Parathyroid adenoma (tissue), 2 donors: ENCODE results near the gene SLC28A2.
"Not testable (repeated sequence)": the region's sequence is repeated elsewhere in the genome, so short reads cannot be mapped to it uniquely, and the experiment has no call there.

Experiments used
- H2AFZ ChIP-seq: fragments of 300-600 bp; sonication (generic); one replicate; pipeline ENCODE4 v1.7.0; 2017; ENCODE audit warnings: antibody characterized with exemption, mild to moderate bottlenecking
- H3K27ac ChIP-seq: fragments of 300-600 bp; sonication (generic); one replicate; pipeline ENCODE4 v1.7.0; 2017
- H3K27me3 ChIP-seq: fragments of 300-600 bp; sonication (generic); one replicate; pipeline ENCODE4 v1.7.0; 2017; ENCODE audit warnings: low read length; ENCODE audit not compliant: control insufficient read depth, insufficient read depth
- H3K36me3 ChIP-seq: fragments of 300-600 bp; sonication (generic); one replicate; pipeline ENCODE4 v1.7.0; 2017; ENCODE audit warnings: low read length; ENCODE audit not compliant: control insufficient read depth, insufficient read depth
- H3K4me1 ChIP-seq: fragments of 300-600 bp; sonication (generic); one replicate; pipeline ENCODE4 v1.7.0; 2017; ENCODE audit warnings: control low read depth
- H3K4me2 ChIP-seq: fragments of 300-600 bp; sonication (generic); one replicate; pipeline ENCODE4 v1.7.0; 2017; ENCODE audit warnings: low read length
- H3K4me3 ChIP-seq: fragments of 300-600 bp; sonication (generic); one replicate; pipeline ENCODE4 v1.7.0; 2017; ENCODE audit warnings: low read depth, low read length
- H3K79me2 ChIP-seq: fragments of 300-600 bp; sonication (generic); one replicate; pipeline ENCODE4 v1.7.0; 2017; ENCODE audit warnings: control low read depth
- H3K9ac ChIP-seq: fragments of 300-600 bp; sonication (generic); one replicate; pipeline ENCODE4 v1.7.0; 2017; ENCODE audit warnings: mild to moderate bottlenecking
- H3K9me3 ChIP-seq: fragments of 300-600 bp; sonication (generic); one replicate; pipeline ENCODE4 v1.7.0; 2017; ENCODE audit warnings: low read length; ENCODE audit not compliant: control insufficient read depth
- CTCF ChIP-seq: fragments of 300-600 bp; sonication (generic); IDR thresholded peaks from one replicate; pipeline ENCODE4 v1.7.0; 2017; ENCODE audit warnings: antibody characterized with exemption, mild to moderate bottlenecking
- donor health status: primary hyperparathyroidism.

The SLC28A2 gene

GRCh38 chr15:45307230-45307924 lies 55.3 kb downstream of the SLC28A2 start:
- no peaks in the 10 kb centered on the region for H3K4me1 ChIP-seq
- no peak overlapping the region for H3K9ac ChIP-seq
- H3K79me2 ChIP-seq = no peaks in the 10 kb centered on the region
- TF ChIP-seq CTCF = peak; percentile 24
- peak overlapping the region; percentile 50 for H2AFZ ChIP-seq
- H3K9me3 ChIP-seq = no peaks in the 10 kb centered on the region
- no peak overlapping the region for H3K4me3 ChIP-seq
- no peak overlapping the region for H3K27ac ChIP-seq
- H3K27me3 ChIP-seq = no peaks in the 10 kb centered on the region
- H3K36me3 ChIP-seq = no peaks in the 10 kb centered on the region
- H3K4me2 ChIP-seq = peak overlapping the region; percentile 53

GRCh38 chr15:45314117-45314516 lies 62.1 kb downstream of the SLC28A2 start:
- H3K4me3 ChIP-seq, H3K4me2 ChIP-seq, H3K36me3 ChIP-seq, H3K27ac ChIP-seq, H3K79me2 ChIP-seq, H3K27me3 ChIP-seq, H3K9me3 ChIP-seq, H3K4me1 ChIP-seq, H2AFZ ChIP-seq, H3K9ac ChIP-seq: not testable (repeated sequence)

GRCh38 chr15:45314960-45315359 lies 62.9 kb downstream of the SLC28A2 start:
- no peaks in the 10 kb centered on the region for H3K9me3 ChIP-seq
- H3K4me2 ChIP-seq = no peak overlapping the region
- H3K27me3 ChIP-seq = no peaks in the 10 kb centered on the region
- peak overlapping the region; percentile 11 for H2AFZ ChIP-seq
- no peak overlapping the region for H3K27ac ChIP-seq
- no peak for TF ChIP-seq CTCF
- H3K4me1 ChIP-seq = no peaks in the 10 kb centered on the region
- no peak overlapping the region for H3K9ac ChIP-seq
- no peaks in the 10 kb centered on the region for H3K36me3 ChIP-seq
- no peaks in the 10 kb centered on the region for H3K79me2 ChIP-seq
- no peak overlapping the region for H3K4me3 ChIP-seq

GRCh38 chr15:45319472-45320214 lies 67.6 kb downstream of the SLC28A2 start:
- H3K27me3 ChIP-seq = no peaks in the 10 kb centered on the region
- H3K4me1 ChIP-seq = no peaks in the 10 kb centered on the region
- H3K4me2 ChIP-seq = no peak overlapping the region
- no peak overlapping the region for H3K9ac ChIP-seq
- H3K79me2 ChIP-seq = no peaks in the 10 kb centered on the region
- no peak overlapping the region for H3K4me3 ChIP-seq
- TF ChIP-seq CTCF = no peak
- no peaks in the 10 kb centered on the region for H3K36me3 ChIP-seq
- no peak overlapping the region for H2AFZ ChIP-seq
- no peak overlapping the region for H3K27ac ChIP-seq
- no peaks in the 10 kb centered on the region for H3K9me3 ChIP-seq

GRCh38 chr15:45320581-45321205 lies 68.7 kb downstream of the SLC28A2 start:
- Histone ChIP-seq H3K79me2 (no peaks in the 10 kb centered on the region), H3K27me3 (no peaks in the 10 kb centered on the region), H3K9me3 (no peaks in the 10 kb centered on the region), H3K27ac (no peak overlapping the region), H3K36me3 (no peaks in the 10 kb centered on the region), H3K9ac (no peak overlapping the region), H3K4me1 (no peaks in the 10 kb centered on the region), H2AFZ (no peak overlapping the region), H3K4me2 (no peak overlapping the region), H3K4me3 (no peak overlapping the region)
- TF ChIP-seq CTCF = no peak
